Testis (tissue), 2 donors: ENCODE data around the gene FAM72B.
"Not testable (repeated sequence)": the region's sequence is repeated elsewhere in the genome, so short reads cannot be mapped to it uniquely, and the experiment has no call there.

ENCODE experiments used
- CTCF ChIP-seq, 3 experiments: fragments of 450-650 bp in 2 of 3; fragments of 200-600 bp in 1 of 3; sonication (generic) in 1 of 3; IDR thresholded peaks; one replicate each; pipeline ENCODE4 v1.5.1; 2016 to 2019; ENCODE audit warnings: antibody characterized with exemption in 3 of 3, mild to moderate bottlenecking in 2 of 3, moderate library complexity in 1 of 3
- POLR2A ChIP-seq: fragments of 450-650 bp; IDR thresholded peaks from one replicate; pipeline ENCODE4 v1.6.1; 2017; ENCODE audit warnings: antibody characterized with exemption, mild to moderate bottlenecking, moderate library complexity

- TF ChIP-seq CTCF (IDR thresholded peaks at IDR 0.05); POLR2A: not testable (repeated sequence)
Observed at GRCh38 chr1:121183867-121184266, 273 bp downstream of the FAM72B start.
